NCI-H524 treated with DMSO at 0.1 percent for 48 hours (cell line): ENCODE measurements around the gene GOLIM4.
"Not testable (repeated sequence)": the region's sequence is repeated elsewhere in the genome, so short reads cannot be mapped to it uniquely, and the experiment has no call there.

ENCODE experiments used
- DNase-seq: peaks from one replicate; lab custom pipeline; 2025; lab: John Stamatoyannopoulos, UW

GOLIM4 gene

GRCh38 chr3:168048414-168049330 is 47.1 kb downstream of the GOLIM4 start:
- DNase-seq: no peak

- no peak for DNase-seq
Observed at GRCh38 chr3:168047936-168048335, 47.8 kb downstream of the GOLIM4 start.

GRCh38 chr3:168047190-168047795 is 48.4 kb downstream of the GOLIM4 start:
- DNase-seq: peak; percentile 90

GRCh38 chr3:168044049-168044448 is 51.7 kb downstream of the GOLIM4 start:
- no peak for DNase-seq

- DNase-seq: no peak
Observed at GRCh38 chr3:168040607-168041208, 55.0 kb downstream of the GOLIM4 start.

GRCh38 chr3:168037020-168037419 is 58.7 kb downstream of the GOLIM4 start:
- no peak for DNase-seq

- DNase-seq: no peak
Observed at GRCh38 chr3:168036619-168037018, 59.1 kb downstream of the GOLIM4 start.

- DNase-seq: no peak
Observed at GRCh38 chr3:168034152-168034928, 61.4 kb downstream of the GOLIM4 start.

GRCh38 chr3:168030577-168030976 is 65.1 kb downstream of the GOLIM4 start:
- DNase-seq: no peak

GRCh38 chr3:168029705-168030104 is 66.0 kb downstream of the GOLIM4 start:
- DNase-seq: no peak

GRCh38 chr3:168028086-168028485 is 67.6 kb downstream of the GOLIM4 start:
- DNase-seq: no peak

- DNase-seq: no peak
Observed at GRCh38 chr3:168026764-168027163, 69.0 kb downstream of the GOLIM4 start.

- DNase-seq: no peak
Observed at GRCh38 chr3:168025076-168025475, 70.6 kb downstream of the GOLIM4 start.

- DNase-seq: peak; percentile 62
Observed at GRCh38 chr3:168024537-168024941, 71.2 kb downstream of the GOLIM4 start.

GRCh38 chr3:168021737-168022450 is 73.8 kb downstream of the GOLIM4 start:
- DNase-seq: no peak

- not testable (repeated sequence) for DNase-seq
Observed at GRCh38 chr3:168011280-168011679, 84.4 kb downstream of the GOLIM4 start.

GRCh38 chr3:168006584-168006983 is 89.1 kb downstream of the GOLIM4 start:
- no peak for DNase-seq

- no peak for DNase-seq
Observed at GRCh38 chr3:168003911-168004310, 91.8 kb downstream of the GOLIM4 start.

- DNase-seq: no peak
Observed at GRCh38 chr3:168002786-168003368, 92.8 kb downstream of the GOLIM4 start.

- no peak for DNase-seq
Observed at GRCh38 chr3:168001244-168001643, 94.5 kb downstream of the GOLIM4 start.

- DNase-seq: no peak
Observed at GRCh38 chr3:167998253-167998652, 97.5 kb downstream of the GOLIM4 start.
